Mesenteric fat pad (tissue), 1 donor: ENCODE measurements around the gene NCOA3. TPM values are rescaled to one million over a fixed set of nuclear protein-coding genes. Genes with fewer than 3 reads are reported as not detected.
A peak's percentile ranks its signal among the peaks of the same experiment; 100 is the strongest.

Experiments used
- DNase-seq: peaks from one replicate; pipeline ENCODE4 v3.0.0-alpha.2; 2020; ENCODE audit warnings: low spot score
- total RNA-seq: library from RNA; stranded (reverse); fragmentation: NEBNext Ultra II Directional; extraction: Animal tissue kit (Norgen Biotek cat#: 25700); gene quantifications from one replicate; pipeline ENCODE4 v1.2.1, GENCODE V29; 2021
- donor health status: DM: yes; HTN: yes; CAD: no.

The NCOA3 gene
- total RNA-seq, 1 donor from 2014 or later: 37.0 TPM

- DNase-seq: no peak
Measured at GRCh38 chr20:47468290-47469050, 33.2 kb upstream of the NCOA3 start.

GRCh38 chr20:47475419-47476044 is 26.2 kb upstream of the NCOA3 start:
- DNase-seq: no peak

GRCh38 chr20:47476452-47476851 is 25.2 kb upstream of the NCOA3 start:
- DNase-seq: no peak

- DNase-seq: no peak
Measured at GRCh38 chr20:47479093-47479492, 22.6 kb upstream of the NCOA3 start.

GRCh38 chr20:47479506-47479905 is 22.2 kb upstream of the NCOA3 start:
- DNase-seq: no peak

GRCh38 chr20:47480239-47480638 is 21.4 kb upstream of the NCOA3 start:
- DNase-seq: no peak

- DNase-seq: no peak
Measured at GRCh38 chr20:47480705-47481104, 21.0 kb upstream of the NCOA3 start.

GRCh38 chr20:47481330-47482216 is 20.1 kb upstream of the NCOA3 start:
- no peak for DNase-seq

GRCh38 chr20:47482705-47483104 is 19.0 kb upstream of the NCOA3 start:
- no peak for DNase-seq

GRCh38 chr20:47484303-47484702 is 17.4 kb upstream of the NCOA3 start:
- DNase-seq: no peak

GRCh38 chr20:47487175-47487917 is 14.3 kb upstream of the NCOA3 start:
- no peak for DNase-seq

- no peak for DNase-seq
Measured at GRCh38 chr20:47489448-47489872, 12.2 kb upstream of the NCOA3 start.

- DNase-seq: no peak
Measured at GRCh38 chr20:47490795-47491194, 10.9 kb upstream of the NCOA3 start.

GRCh38 chr20:47492284-47492683 is 9.4 kb upstream of the NCOA3 start:
- DNase-seq: no peak

- DNase-seq: peak; percentile 85
Measured at GRCh38 chr20:47493175-47493962, 8.3 kb upstream of the NCOA3 start.

GRCh38 chr20:47493963-47494293 is 7.8 kb upstream of the NCOA3 start:
- DNase-seq: peak; percentile 11

GRCh38 chr20:47494606-47495005 is 7.1 kb upstream of the NCOA3 start:
- peak; percentile 39 for DNase-seq

GRCh38 chr20:47496118-47496517 is 5.6 kb upstream of the NCOA3 start:
- DNase-seq: no peak

GRCh38 chr20:47498606-47499005 is 3.1 kb upstream of the NCOA3 start:
- DNase-seq: peak; percentile 39

- no peak for DNase-seq
Measured at GRCh38 chr20:47499053-47499452, 2.6 kb upstream of the NCOA3 start.
